Testis (tissue), 2 donors: Measurements from ENCODE around the gene CPLANE2.

Source experiments
- POLR2A ChIP-seq: fragments of 450-650 bp; IDR thresholded peaks from one replicate; pipeline ENCODE4 v1.6.1; 2017; ENCODE audit warnings: antibody characterized with exemption, mild to moderate bottlenecking, moderate library complexity
- TF ChIP-seq, protein P1 (sequence below), 3 experiments: fragments of 450-650 bp in 2 of 3; fragments of 200-600 bp in 1 of 3; sonication (generic) in 1 of 3; IDR thresholded peaks; one replicate each; pipeline ENCODE4 v1.5.1; 2016 to 2019; ENCODE audit warnings: antibody characterized with exemption in 3 of 3, mild to moderate bottlenecking in 2 of 3, moderate library complexity in 1 of 3

DNA sequence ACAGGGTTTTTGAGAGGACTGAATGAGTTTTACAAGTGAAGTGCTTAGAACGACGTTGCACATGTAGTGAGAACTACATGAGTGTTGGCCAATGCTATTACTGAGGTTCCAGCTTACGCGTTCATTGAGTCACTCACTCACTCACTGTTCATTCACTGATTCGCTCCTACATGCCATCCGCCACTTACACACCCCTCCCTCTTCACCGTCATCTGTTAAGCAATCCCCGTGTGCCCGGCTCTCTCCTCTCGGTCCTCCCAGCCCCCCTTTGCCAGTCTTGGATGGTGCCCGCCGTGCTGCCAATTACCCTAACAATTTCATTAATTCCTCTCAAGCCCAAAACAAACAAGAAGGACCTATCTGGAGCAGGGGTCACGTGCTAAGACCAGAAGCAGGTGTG is 53.8 kb downstream of the CPLANE2 start:
- TF ChIP-seq, protein P1, sequence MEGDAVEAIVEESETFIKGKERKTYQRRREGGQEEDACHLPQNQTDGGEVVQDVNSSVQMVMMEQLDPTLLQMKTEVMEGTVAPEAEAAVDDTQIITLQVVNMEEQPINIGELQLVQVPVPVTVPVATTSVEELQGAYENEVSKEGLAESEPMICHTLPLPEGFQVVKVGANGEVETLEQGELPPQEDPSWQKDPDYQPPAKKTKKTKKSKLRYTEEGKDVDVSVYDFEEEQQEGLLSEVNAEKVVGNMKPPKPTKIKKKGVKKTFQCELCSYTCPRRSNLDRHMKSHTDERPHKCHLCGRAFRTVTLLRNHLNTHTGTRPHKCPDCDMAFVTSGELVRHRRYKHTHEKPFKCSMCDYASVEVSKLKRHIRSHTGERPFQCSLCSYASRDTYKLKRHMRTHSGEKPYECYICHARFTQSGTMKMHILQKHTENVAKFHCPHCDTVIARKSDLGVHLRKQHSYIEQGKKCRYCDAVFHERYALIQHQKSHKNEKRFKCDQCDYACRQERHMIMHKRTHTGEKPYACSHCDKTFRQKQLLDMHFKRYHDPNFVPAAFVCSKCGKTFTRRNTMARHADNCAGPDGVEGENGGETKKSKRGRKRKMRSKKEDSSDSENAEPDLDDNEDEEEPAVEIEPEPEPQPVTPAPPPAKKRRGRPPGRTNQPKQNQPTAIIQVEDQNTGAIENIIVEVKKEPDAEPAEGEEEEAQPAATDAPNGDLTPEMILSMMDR (IDR thresholded peaks at IDR 0.05), result no peak
- TF ChIP-seq POLR2A, result no peak
